MM.1S (cell line): ENCODE results near the gene GSTM5.
"Not testable (repeated sequence)": the region's sequence is repeated elsewhere in the genome, so short reads cannot be mapped to it uniquely, and the experiment has no call there.

Experiments
- DNase-seq: peaks from one replicate; pipeline ENCODE4 v3.0.0-alpha.2; 2015
- H2AFZ ChIP-seq: fragments of 300-600 bp; sonication (generic); 2 replicates; pipeline ENCODE4 v1.6.0; 2016; ENCODE audit warnings: antibody characterized with exemption, low read length
- H3F3A ChIP-seq: fragments of 300-600 bp; sonication (generic); 2 replicates; pipeline ENCODE4 v1.6.1; 2016; ENCODE audit warnings: mild to moderate bottlenecking, antibody characterized with exemption, low read length, moderate library complexity, mixed read lengths; ENCODE audit not compliant: insufficient read depth
- H3K27ac ChIP-seq: fragments of 300-600 bp; sonication (generic); 2 replicates; pipeline ENCODE4 v1.5.1; 2016; ENCODE audit warnings: mild to moderate bottlenecking, low read length
- H3K27me3 ChIP-seq: fragments of 300-600 bp; sonication (generic); replicated peaks from 2 replicates; pipeline ENCODE4 v1.6.0; 2016; ENCODE audit warnings: low read length; ENCODE audit not compliant: insufficient read depth
- H3K36me3 ChIP-seq: fragments of 300-600 bp; sonication (generic); replicated peaks from 2 replicates; pipeline ENCODE4 v1.6.1; 2016; ENCODE audit warnings: mild to moderate bottlenecking, low read length, mixed read lengths; ENCODE audit not compliant: insufficient read depth
- H3K4me1 ChIP-seq: fragments of 300-600 bp; sonication (generic); 2 replicates; pipeline ENCODE4 v1.6.1; 2016; ENCODE audit warnings: low read length, mixed read lengths
- H3K4me2 ChIP-seq: fragments of 300-600 bp; sonication (generic); 2 replicates; pipeline ENCODE4 v1.6.0; 2016; ENCODE audit warnings: low read depth, low read length
- H3K4me3 ChIP-seq: fragments of 300-600 bp; sonication (generic); 2 replicates; pipeline ENCODE4 v1.5.1; 2016; ENCODE audit warnings: low read length, mixed read lengths
- H3K79me2 ChIP-seq: fragments of 300-600 bp; sonication (generic); 2 replicates; pipeline ENCODE4 v1.6.1; 2016; ENCODE audit warnings: mixed run types, low read length, mixed read lengths
- H3K9ac ChIP-seq: fragments of 300-600 bp; sonication (generic); 2 replicates; pipeline ENCODE4 v1.6.1; 2016; ENCODE audit warnings: low read length, mixed read lengths
- H3K9me2 ChIP-seq: fragments of 300-600 bp; sonication (generic); replicated peaks from 2 replicates; pipeline ENCODE4 v1.6.1; 2016; ENCODE audit warnings: mild to moderate bottlenecking, low read length, mixed read lengths; ENCODE audit not compliant: insufficient read depth
- H3K9me3 ChIP-seq: fragments of 300-600 bp; sonication (generic); replicated peaks from 2 replicates; pipeline ENCODE4 v1.6.1; 2016; ENCODE audit warnings: mild to moderate bottlenecking, low read length, mixed read lengths; ENCODE audit not compliant: insufficient read depth
- H4K20me1 ChIP-seq: fragments of 300-600 bp; sonication (generic); 2 replicates; pipeline ENCODE4 v1.6.1; 2016; ENCODE audit warnings: mild to moderate bottlenecking, low read length, moderate library complexity, mixed read lengths; ENCODE audit not compliant: insufficient read depth
- CTCF ChIP-seq: fragments of 300-600 bp; sonication (generic); IDR thresholded peaks from 2 replicates; pipeline ENCODE4 v1.5.1; 2016; ENCODE audit warnings: antibody characterized with exemption, low read length, mixed read lengths
- EZH2 ChIP-seq: fragments of 300-600 bp; sonication (generic); optimal IDR thresholded peaks from 2 replicates; pipeline ENCODE3; 2017; ENCODE audit warnings: low read depth, mild to moderate bottlenecking, antibody characterized with exemption, low read length, mixed read lengths
- EZH2phosphoT487 ChIP-seq: fragments of 300-600 bp; sonication (generic); IDR thresholded peaks from 2 replicates; pipeline ENCODE4 v1.6.1; 2018; ENCODE audit warnings: antibody characterized with exemption, low read length

The GSTM5 gene

GRCh38 chr1:109711593-109712320, at the start of gene GSTM5:
Gene GSTM5, plus strand, starts transcription at chr1:109712251. Its CDS starts 62 bp downstream, at chr1:109712313.
- H3K9me2 ChIP-seq, H3K36me3 ChIP-seq, H2AFZ ChIP-seq, H3K9me3 ChIP-seq, DNase-seq, H3K9ac ChIP-seq, H3K27ac ChIP-seq, H3K4me1 ChIP-seq, H3K4me2 ChIP-seq, H4K20me1 ChIP-seq, H3F3A ChIP-seq, H3K79me2 ChIP-seq, H3K4me3 ChIP-seq, H3K27me3 ChIP-seq: not testable (repeated sequence)

- H3K4me3 ChIP-seq, result no peak overlapping the region
- H3K9me3 ChIP-seq, result no peaks in the 10 kb centered on the region
- H3K27ac ChIP-seq, result no peak overlapping the region
- no peak for TF ChIP-seq CTCF
- no peak for TF ChIP-seq EZH2
- TF ChIP-seq EZH2phosphoT487, result no peak
- no peaks in the 10 kb centered on the region for H3F3A ChIP-seq
- no peaks in the 10 kb centered on the region for H3K79me2 ChIP-seq
- no peaks in the 10 kb centered on the region for H4K20me1 ChIP-seq
- no peaks in the 10 kb centered on the region for H3K9me2 ChIP-seq
- no peak for DNase-seq
- H3K9ac ChIP-seq, result no peak overlapping the region
- no peak overlapping the region for H3K4me2 ChIP-seq
- no peaks in the 10 kb centered on the region for H3K4me1 ChIP-seq
- no peaks in the 10 kb centered on the region for H3K36me3 ChIP-seq
- no peaks in the 10 kb centered on the region for H3K27me3 ChIP-seq
- no peak overlapping the region for H2AFZ ChIP-seq
These were observed 47.4 kb upstream of the GSTM5 start for GRCh38 chr1:109664671-109665070.

- H3K4me1 ChIP-seq, result peaks cover 11% of the 10 kb centered on the region
- 0 out of 2 replicates have a peak within 1 kb of the TSS, but pooled peaks have one; percentile 38 for H2AFZ ChIP-seq
- H3K36me3 ChIP-seq, result no peaks in the 10 kb centered on the region
- peak within 1 kb of the TSS; percentile 57; the same call in 1 of the 2 replicates for H3K4me2 ChIP-seq
- TF ChIP-seq EZH2phosphoT487 (no peak), CTCF (no peak)
- peak; percentile 69 for DNase-seq
- no peak within 1 kb of the TSS for H3K9ac ChIP-seq
- peak within 1 kb of the TSS; percentile 49; the same call in 1 of the 2 replicates for H3K4me3 ChIP-seq
- no peaks in the 10 kb centered on the region for H3K79me2 ChIP-seq
- H4K20me1 ChIP-seq, result no peaks in the 10 kb centered on the region
- H3K27me3 ChIP-seq, result no peaks in the 10 kb centered on the region
- no peaks in the 10 kb centered on the region for H3F3A ChIP-seq
- no peaks in the 10 kb centered on the region for H3K9me3 ChIP-seq
- H3K27ac ChIP-seq, result no peak within 1 kb of the TSS
- H3K9me2 ChIP-seq, result no peaks in the 10 kb centered on the region
These were observed 44.5 kb upstream of the GSTM5 start, which contains the start of gene GSTM2 for GRCh38 chr1:109667452-109668122. Gene GSTM2, plus strand, starts transcription at chr1:109668057. Its CDS starts 59 bp downstream, at chr1:109668116.
